OCI-LY7 (cell line): ENCODE measurements around the gene MBD3L5. TPM values are rescaled to one million over a fixed set of nuclear protein-coding genes. Genes with fewer than 3 reads are reported as not detected.

Source experiments
- BruUV-seq: library from RNA; stranded (reverse); fragments of 400-500 nt; replicated peaks from 2 replicates; lab custom pipeline; 2021; lab: Mats Ljungman, UMichigan
- CTCF ChIA-PET: fragments of 300-600 bp; sonication (Branson Sonifier 250); formaldehyde crosslinking; loops from one replicate; lab custom pipeline; 2022; ENCODE audit warnings: antibody characterized with exemption; ENCODE audit not compliant: unreplicated experiment; lab: Charles Lee
- POLR2A ChIA-PET: fragments of 300-600 bp; sonication (Branson Sonifier 250); formaldehyde crosslinking; loops from one replicate; lab custom pipeline; 2022; ENCODE audit warnings: antibody characterized with exemption; lab: Charles Lee
- DNase-seq: peaks from one replicate; pipeline ENCODE4 v3.0.0-alpha.2; 2015; ENCODE audit warnings: low spot score
- H2AFZ ChIP-seq: fragments of 200-600 bp; sonication (generic), shearing (Covaris generic); 2 replicates; pipeline ENCODE4 v1.6.1; 2014; ENCODE audit warnings: mild to moderate bottlenecking, antibody characterized with exemption, low read length, moderate library complexity
- H3K27ac ChIP-seq: fragments of 200-600 bp; sonication (generic); 2 replicates; pipeline ENCODE4 v1.5.1; 2014; ENCODE audit warnings: mixed run types, low read depth, mild to moderate bottlenecking, moderate library complexity, low read length, inconsistent platforms; ENCODE audit not compliant: poor library complexity, severe bottlenecking
- H3K36me3 ChIP-seq: fragments of 200-600 bp; sonication (generic); 2 replicates; pipeline ENCODE4 v1.6.1; 2014; ENCODE audit warnings: mild to moderate bottlenecking, antibody characterized with exemption, low read length, moderate library complexity, mixed read lengths; ENCODE audit not compliant: insufficient read depth
- H3K4me1 ChIP-seq: fragments of 200-600 bp; sonication (generic); 2 replicates; pipeline ENCODE4 v1.5.1; 2014; ENCODE audit warnings: mild to moderate bottlenecking, low read length; ENCODE audit not compliant: insufficient read depth, poor library complexity, severe bottlenecking
- H3K4me2 ChIP-seq: fragments of 200-600 bp; sonication (generic); 2 replicates; pipeline ENCODE4 v1.6.1; 2014; ENCODE audit warnings: mild to moderate bottlenecking, low read length
- H3K4me3 ChIP-seq: fragments of 200-600 bp; sonication (generic); 2 replicates; pipeline ENCODE4 v1.5.1; 2014; ENCODE audit warnings: mild to moderate bottlenecking, low read depth, low read length; ENCODE audit not compliant: poor library complexity, severe bottlenecking
- H3K79me2 ChIP-seq: fragments of 200-600 bp; sonication (generic); 2 replicates; pipeline ENCODE4 v1.6.1; 2016; ENCODE audit warnings: low read depth, mild to moderate bottlenecking, low read length, moderate library complexity, mixed read lengths; ENCODE audit not compliant: insufficient read depth
- H3K9me2 ChIP-seq: fragments of 200-600 bp; sonication (generic); 2 replicates; pipeline ENCODE4 v1.6.1; 2016; ENCODE audit warnings: mild to moderate bottlenecking, low read length, mixed read lengths; ENCODE audit not compliant: insufficient read depth
- H3K9me3 ChIP-seq: fragments of 200-600 bp; sonication (generic); 2 replicates; pipeline ENCODE4 v1.6.1; 2014; ENCODE audit warnings: mild to moderate bottlenecking, mixed run types, low read length, mixed read lengths
- H4K20me1 ChIP-seq: fragments of 200-600 bp; sonication (generic); 2 replicates; pipeline ENCODE4 v1.6.1; 2014; ENCODE audit warnings: mild to moderate bottlenecking, antibody characterized with exemption, low read length, moderate library complexity, mixed read lengths; ENCODE audit not compliant: insufficient read depth
- CTCF ChIP-seq: fragments of 200-600 bp; sonication (generic); conservative IDR thresholded peaks from 2 replicates; pipeline ENCODE4 v1.5.1; 2014; ENCODE audit warnings: mild to moderate bottlenecking, antibody characterized with exemption, low read length, moderate library complexity, mixed read lengths
- EZH2phosphoT487 ChIP-seq: fragments of 200-600 bp; sonication (generic); IDR thresholded peaks from 2 replicates; pipeline ENCODE4 v1.6.1; 2018; ENCODE audit warnings: low read depth, borderline replicate concordance, mild to moderate bottlenecking, mixed run types, antibody characterized with exemption, low read length, moderate library complexity, mixed read lengths
- intact Hi-C: fragments of 100-400 bp; cut with micrococcal nuclease; formaldehyde crosslinking; loops from one replicate; pipeline ENCODE4 v1.10.0; 2022; ENCODE audit not compliant: unreplicated experiment
- total RNA-seq, 2 experiments: library from RNA; depleted of rRNA in 1 of 2; stranded (reverse); fragments of >200 nt in 1 of 2; shearing (Covaris generic) in 1 of 2; gene quantifications; 2 replicates each; pipeline ENCODE4 v1.2.3, GENCODE V29; 2014 to 2022

The MBD3L5 gene
- total RNA-seq, 2 experiments from 2014 or later: not detected

- peak; percentile 10 for DNase-seq
- intact Hi-C loops: no loop called here
- POLR2A ChIA-PET: no interaction called here
- Histone ChIP-seq H3K4me3 (no peak overlapping the region), H2AFZ (no peak overlapping the region), H3K4me1 (no peaks in the 10 kb centered on the region), H3K9me2 (no peaks in the 10 kb centered on the region), H4K20me1 (no peaks in the 10 kb centered on the region), H3K9me3 (no peaks in the 10 kb centered on the region), H3K4me2 (no peak overlapping the region), H3K79me2 (no peaks in the 10 kb centered on the region), H3K36me3 (no peaks in the 10 kb centered on the region), H3K27ac (no peak overlapping the region)
- no TSS peak for BruUV-seq
- TF ChIP-seq EZH2phosphoT487: no peak
- no peak for TF ChIP-seq CTCF
- CTCF ChIA-PET: no interaction called here
Observed at GRCh38 chr19:7007859-7008258, 22.5 kb upstream of the MBD3L5 start.

- H3K4me2 ChIP-seq: no peak overlapping the region
Observed at GRCh38 chr19:7010722-7011593, 19.4 kb upstream of the MBD3L5 start.

More at GRCh38 chr19:7010722-7011593, 19.4 kb upstream of the MBD3L5 start:
- no peak for DNase-seq
- POLR2A ChIA-PET: no interaction called here
- Histone ChIP-seq H3K79me2 (no peaks in the 10 kb centered on the region), H2AFZ (no peak overlapping the region), H3K27ac (no peak overlapping the region), H3K36me3 (no peaks in the 10 kb centered on the region), H3K4me1 (no peaks in the 10 kb centered on the region), H3K9me3 (no peaks in the 10 kb centered on the region), H3K4me3 (no peak overlapping the region), H3K9me2 (no peaks in the 10 kb centered on the region), H4K20me1 (no peaks in the 10 kb centered on the region)
- BruUV-seq: no TSS peak
- intact Hi-C loops: no loop called here
- no peak for TF ChIP-seq EZH2phosphoT487
- no peak for TF ChIP-seq CTCF
- CTCF ChIA-PET: no interaction called here
